LoVo (cell line): Measurements from ENCODE around the gene GRB7.
"Not testable (repeated sequence)": the region's sequence is repeated elsewhere in the genome, so short reads cannot be mapped to it uniquely, and the experiment has no call there.

ENCODE experiments used
- DNase-seq: peaks from one replicate; pipeline ENCODE4 v3.0.0-alpha.2; 2016; ENCODE audit warnings: low spot score

The GRB7 gene

GRCh38 chr17:39737760-39738567 lies at the start of gene GRB7:
TSS of gene GRB7 (plus strand) at chr17:39737938. CDS start at chr17:39742302, 4,364 bp downstream.
- peak; percentile 88 for DNase-seq

- DNase-seq = no peak
These were observed 49.3 kb upstream of the GRB7 start for GRCh38 chr17:39688475-39688835.

GRCh38 chr17:39688945-39689344 lies 48.8 kb upstream of the GRB7 start:
- DNase-seq = no peak

- DNase-seq = no peak
These were observed 43.1 kb upstream of the GRB7 start for GRCh38 chr17:39694593-39694992.

- DNase-seq = no peak
These were observed 42.7 kb upstream of the GRB7 start for GRCh38 chr17:39695089-39695474.

GRCh38 chr17:39696731-39697130 lies 41.0 kb upstream of the GRB7 start:
- no peak for DNase-seq

- no peak for DNase-seq
These were observed 39.8 kb upstream of the GRB7 start for GRCh38 chr17:39697961-39698360.

- DNase-seq = not testable (repeated sequence)
These were observed 38.5 kb upstream of the GRB7 start for GRCh38 chr17:39699157-39699817.

GRCh38 chr17:39699818-39700147 lies 38.0 kb upstream of the GRB7 start, which contains the start of gene ERBB2:
TSS of gene ERBB2 (plus strand) at chr17:39700064. CDS start at chr17:39700239, 175 bp downstream.
- DNase-seq = peak; percentile 86

GRCh38 chr17:39700148-39700987 lies 37.4 kb upstream of the GRB7 start:
- no peak for DNase-seq

GRCh38 chr17:39701012-39701783 lies 36.5 kb upstream of the GRB7 start:
- peak; percentile 41 for DNase-seq

GRCh38 chr17:39701784-39702422 lies 35.8 kb upstream of the GRB7 start:
- no peak for DNase-seq

GRCh38 chr17:39702901-39703893 lies 34.5 kb upstream of the GRB7 start:
- no peak for DNase-seq

GRCh38 chr17:39703913-39704312 lies 33.8 kb upstream of the GRB7 start:
- DNase-seq = no peak

GRCh38 chr17:39704821-39705551 lies 32.8 kb upstream of the GRB7 start:
- no peak for DNase-seq

GRCh38 chr17:39705786-39706348 lies 31.9 kb upstream of the GRB7 start:
- peak; percentile 70 for DNase-seq

GRCh38 chr17:39706383-39706782 lies 31.4 kb upstream of the GRB7 start:
- no peak for DNase-seq

GRCh38 chr17:39706921-39707337 lies 30.8 kb upstream of the GRB7 start:
- DNase-seq = no peak
